ENCODE measurements around the gene AMELY. TPM values are rescaled to one million over a fixed set of nuclear protein-coding genes. Genes with fewer than 3 reads are reported as not detected.

AMELY gene
- polyA plus RNA-seq, 1 donor, result not detected

Other genes starting within 250 kb of the AMELY start
- gene TBL1Y, start 1.1 kb downstream of the AMELY start, polyA plus RNA-seq (ENCODE audit: insufficient read length), result 0.35 TPM

Data from hindlimb muscle (tissue), 1 donor.